Activated CD4-positive, alpha-beta T cell treated with anti-CD3 and anti-CD28 coated beads, Interleukin-2, amount 10 ng/mL, durations not matched to agents 24 days and 14 days (primary cell): ENCODE measurements around the gene C1orf105. TPM values are rescaled to one million over a fixed set of nuclear protein-coding genes. Genes with fewer than 3 reads are reported as not detected.

Source experiments
- DNase-seq: peaks from one replicate; pipeline ENCODE4 v3.0.0; 2022
- H3K27ac Mint-ChIP-seq: one replicate; pipeline ENCODE4 v1.8.0; 2022; ENCODE audit warnings: mild to moderate bottlenecking, mixed read lengths
- H3K27me3 Mint-ChIP-seq: one replicate; pipeline ENCODE4 v1.8.0; 2022; ENCODE audit warnings: mixed read lengths
- H3K36me3 Mint-ChIP-seq: one replicate; pipeline ENCODE4 v1.8.0; 2022; ENCODE audit warnings: low read depth, mild to moderate bottlenecking, mixed read lengths
- H3K4me1 Mint-ChIP-seq: one replicate; pipeline ENCODE4 v1.8.0; 2021; ENCODE audit warnings: mixed read lengths
- H3K4me3 Mint-ChIP-seq: one replicate; pipeline ENCODE4 v1.8.0; 2022; ENCODE audit warnings: mild to moderate bottlenecking, moderate library complexity, mixed read lengths
- H3K9me3 Mint-ChIP-seq: one replicate; pipeline ENCODE4 v1.8.0; 2021; ENCODE audit warnings: mixed read lengths
- intact Hi-C: fragments of 100-400 bp; cut with micrococcal nuclease; formaldehyde crosslinking; loops from one replicate; pipeline ENCODE4 v1.15.1; 2023
- total RNA-seq: library from RNA; stranded (reverse); gene quantifications from 2 replicates; pipeline ENCODE4 v1.2.3, GENCODE V29; 2022

Gene C1orf105
- total RNA-seq, 1 donor from 2014 or later, result not detected

GRCh38 chr1:172465617-172466016 lies 45.1 kb downstream of the C1orf105 start:
- Mint-ChIP-seq H3K27ac (no peak overlapping the region), H3K9me3 (no peaks in the 10 kb centered on the region), H3K27me3 (peaks cover 7% of the 10 kb centered on the region), H3K4me1 (no peaks in the 10 kb centered on the region), H3K36me3 (no peaks in the 10 kb centered on the region), H3K4me3 (no peak overlapping the region)
- DNase-seq, result no peak
- intact Hi-C loops, result no loop called here

DNA sequence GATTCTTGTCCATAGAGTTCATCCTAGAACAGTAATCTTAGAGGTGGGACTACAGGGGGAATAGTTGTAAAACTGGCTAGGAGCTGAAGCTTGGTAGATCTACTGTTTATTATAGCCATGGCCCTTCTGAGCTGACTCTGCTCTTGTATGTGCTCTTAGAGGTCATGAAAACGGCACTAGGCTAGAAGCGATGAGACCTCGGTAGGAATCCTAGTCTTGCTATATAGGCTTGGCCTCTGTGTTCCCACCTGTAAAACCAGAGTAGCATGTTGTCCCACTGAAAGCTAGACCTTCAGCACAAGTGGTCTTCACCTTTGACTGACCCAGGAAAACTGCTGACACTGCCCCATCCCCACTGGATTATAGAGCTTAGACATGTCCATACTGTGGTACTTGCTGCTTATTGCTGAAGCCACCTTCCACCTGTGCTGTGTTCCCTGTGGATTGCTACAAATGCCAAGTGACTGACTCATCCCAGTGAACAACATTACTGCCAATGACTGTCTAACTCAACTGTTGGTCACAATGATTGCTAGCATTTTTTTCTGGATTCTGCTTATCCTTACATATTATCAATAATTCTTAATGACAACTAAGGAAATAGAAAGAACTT lies 46.4 kb downstream of the C1orf105 start:
- no peak overlapping the region for H3K4me3 Mint-ChIP-seq
- no peaks in the 10 kb centered on the region for H3K36me3 Mint-ChIP-seq
- no peak overlapping the region for H3K27ac Mint-ChIP-seq
- no peak for DNase-seq
- no peaks in the 10 kb centered on the region for H3K4me1 Mint-ChIP-seq
- no peaks in the 10 kb centered on the region for H3K9me3 Mint-ChIP-seq
- intact Hi-C loops, result no loop called here
- peaks cover 3% of the 10 kb centered on the region for H3K27me3 Mint-ChIP-seq

GRCh38 chr1:172467446-172467845 lies 47.0 kb downstream of the C1orf105 start:
- Mint-ChIP-seq H3K4me1 (no peaks in the 10 kb centered on the region), H3K36me3 (no peaks in the 10 kb centered on the region), H3K27ac (no peak overlapping the region), H3K4me3 (no peak overlapping the region), H3K9me3 (no peaks in the 10 kb centered on the region), H3K27me3 (peaks cover 4% of the 10 kb centered on the region)
- DNase-seq, result no peak
- intact Hi-C loops, result no loop called here

DNA sequence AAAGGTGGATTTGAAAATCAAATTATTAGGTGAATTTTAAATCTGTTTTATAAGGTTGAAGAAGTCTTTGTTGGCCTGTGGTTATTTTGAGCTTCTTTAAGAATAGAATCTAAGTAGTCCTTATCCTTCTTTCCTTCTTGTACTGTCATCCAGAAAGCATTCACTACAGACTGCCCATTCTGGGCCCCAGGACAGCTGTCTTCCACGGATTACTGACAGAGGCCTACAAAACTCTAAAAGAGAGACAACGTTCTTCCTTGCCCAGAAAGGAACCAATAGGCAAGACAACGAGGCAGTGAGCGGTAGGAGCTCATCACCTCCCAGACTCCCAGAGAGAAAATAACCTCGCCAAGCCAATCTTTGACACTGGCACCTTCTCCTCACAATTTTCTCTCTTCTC lies 47.8 kb downstream of the C1orf105 start:
- Mint-ChIP-seq H3K4me3 (no peak overlapping the region), H3K27ac (no peak overlapping the region), H3K4me1 (no peaks in the 10 kb centered on the region), H3K9me3 (no peaks in the 10 kb centered on the region), H3K27me3 (peaks cover 11% of the 10 kb centered on the region), H3K36me3 (no peaks in the 10 kb centered on the region)
- intact Hi-C loops, result no loop called here
- DNase-seq, result no peak

- Mint-ChIP-seq H3K27ac (no peak overlapping the region), H3K9me3 (no peaks in the 10 kb centered on the region), H3K36me3 (no peaks in the 10 kb centered on the region), H3K27me3 (peaks cover 18% of the 10 kb centered on the region), H3K4me3 (no peak overlapping the region), H3K4me1 (no peaks in the 10 kb centered on the region)
- intact Hi-C loops, result no loop called here
- no peak for DNase-seq
Observed at GRCh38 chr1:172469717-172470116, 49.2 kb downstream of the C1orf105 start.

DNA sequence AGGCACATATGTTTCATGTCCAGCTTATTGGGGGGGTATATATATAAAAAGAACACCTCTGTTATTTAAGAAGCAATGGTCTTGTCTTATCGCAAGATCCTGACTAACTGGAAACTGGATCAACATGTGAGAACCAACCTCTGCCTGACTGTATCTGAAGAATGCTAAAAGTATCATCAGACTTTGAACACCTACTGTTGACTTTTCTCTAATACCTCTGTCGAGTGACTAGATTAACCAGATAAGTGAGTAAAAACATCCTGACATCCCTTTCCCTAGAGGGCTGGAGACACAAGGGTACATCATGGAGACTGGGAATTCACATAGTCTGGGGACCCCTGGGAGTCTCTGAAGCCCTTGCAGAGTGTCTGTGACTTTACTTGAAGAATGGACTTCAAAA lies 49.7 kb downstream of the C1orf105 start:
- Mint-ChIP-seq H3K27me3 (peaks cover 20% of the 10 kb centered on the region), H3K9me3 (no peaks in the 10 kb centered on the region), H3K27ac (no peak overlapping the region), H3K36me3 (no peaks in the 10 kb centered on the region), H3K4me3 (no peak overlapping the region), H3K4me1 (no peaks in the 10 kb centered on the region)
- DNase-seq, result no peak
- intact Hi-C loops, result no loop called here

- intact Hi-C loops, result no loop called here
- DNase-seq, result no peak
- peaks cover 21% of the 10 kb centered on the region for H3K27me3 Mint-ChIP-seq
Observed at GRCh38 chr1:172471666-172472065, 51.2 kb downstream of the C1orf105 start.

GRCh38 chr1:172472495-172472894 lies 52.0 kb downstream of the C1orf105 start:
- no peaks in the 10 kb centered on the region for H3K4me1 Mint-ChIP-seq
- H3K9me3 Mint-ChIP-seq, result no peaks in the 10 kb centered on the region
- H3K4me3 Mint-ChIP-seq, result no peak overlapping the region
- H3K27ac Mint-ChIP-seq, result no peak overlapping the region
- peaks cover 21% of the 10 kb centered on the region for H3K27me3 Mint-ChIP-seq
- H3K36me3 Mint-ChIP-seq, result no peaks in the 10 kb centered on the region
- DNase-seq, result no peak
- intact Hi-C loops, result no loop called here

More at GRCh38 chr1:172471666-172472065, 51.2 kb downstream of the C1orf105 start:
- no peak overlapping the region for H3K4me3 Mint-ChIP-seq
- H3K36me3 Mint-ChIP-seq, result no peaks in the 10 kb centered on the region
- H3K4me1 Mint-ChIP-seq, result no peaks in the 10 kb centered on the region
- no peaks in the 10 kb centered on the region for H3K9me3 Mint-ChIP-seq
- no peak overlapping the region for H3K27ac Mint-ChIP-seq

GRCh38 chr1:172473302-172473701 lies 52.8 kb downstream of the C1orf105 start:
- intact Hi-C loops, result no loop called here
- DNase-seq, result no peak
- Mint-ChIP-seq H3K27me3 (peaks cover 21% of the 10 kb centered on the region), H3K36me3 (no peaks in the 10 kb centered on the region), H3K27ac (no peak overlapping the region), H3K4me3 (no peak overlapping the region), H3K4me1 (no peaks in the 10 kb centered on the region), H3K9me3 (no peaks in the 10 kb centered on the region)

GRCh38 chr1:172473842-172474241 lies 53.4 kb downstream of the C1orf105 start:
- H3K36me3 Mint-ChIP-seq, result no peaks in the 10 kb centered on the region
- no peak overlapping the region for H3K27ac Mint-ChIP-seq
- intact Hi-C loops, result no loop called here
- no peak for DNase-seq
- H3K4me1 Mint-ChIP-seq, result no peaks in the 10 kb centered on the region
- no peaks in the 10 kb centered on the region for H3K9me3 Mint-ChIP-seq
- H3K4me3 Mint-ChIP-seq, result no peak overlapping the region
- H3K27me3 Mint-ChIP-seq, result peaks cover 21% of the 10 kb centered on the region

DNA sequence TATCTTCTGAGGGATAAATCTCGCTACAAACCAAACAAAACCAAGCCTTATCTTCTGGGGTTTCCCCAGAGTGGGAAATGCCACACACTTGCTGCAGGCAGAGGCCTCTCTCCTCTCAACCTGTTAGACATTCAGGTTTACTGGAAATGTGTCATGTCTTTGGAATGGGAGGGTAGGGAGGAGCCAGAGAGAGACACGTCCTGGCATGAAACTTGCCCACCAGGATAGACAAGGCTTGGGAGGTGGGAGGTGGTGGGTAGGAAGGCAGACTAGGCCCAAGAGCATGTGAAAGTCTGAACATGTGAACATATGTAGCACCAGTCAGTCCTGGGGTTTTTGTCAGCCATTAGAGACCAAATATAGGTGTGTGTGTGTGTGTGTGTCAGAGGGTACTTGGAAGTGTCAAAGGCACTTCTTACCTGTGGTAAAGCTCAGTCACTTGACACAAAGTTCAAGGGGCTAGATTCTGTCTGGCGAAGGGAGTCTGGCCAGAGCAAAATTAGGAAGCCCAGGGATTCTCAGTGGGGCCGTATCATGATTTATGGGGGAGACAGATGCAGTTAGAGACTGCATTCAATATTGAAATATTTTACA lies 55.8 kb downstream of the C1orf105 start:
- DNase-seq, result no peak
- no peaks in the 10 kb centered on the region for H3K36me3 Mint-ChIP-seq
- H3K27ac Mint-ChIP-seq, result no peak overlapping the region
- no peaks in the 10 kb centered on the region for H3K9me3 Mint-ChIP-seq
- peaks cover 6% of the 10 kb centered on the region for H3K4me1 Mint-ChIP-seq
- no peak overlapping the region for H3K4me3 Mint-ChIP-seq
- intact Hi-C loops, result no loop called here
- H3K27me3 Mint-ChIP-seq, result peaks cover 21% of the 10 kb centered on the region

- no peak for DNase-seq
- H3K27me3 Mint-ChIP-seq, result peaks cover 26% of the 10 kb centered on the region
- intact Hi-C loops, result no loop called here
- no peak overlapping the region for H3K27ac Mint-ChIP-seq
- H3K4me3 Mint-ChIP-seq, result no peak overlapping the region
- H3K4me1 Mint-ChIP-seq, result peaks cover 6% of the 10 kb centered on the region
- H3K9me3 Mint-ChIP-seq, result no peaks in the 10 kb centered on the region
- no peaks in the 10 kb centered on the region for H3K36me3 Mint-ChIP-seq
Observed at GRCh38 chr1:172477216-172477615, 56.7 kb downstream of the C1orf105 start.

DNA sequence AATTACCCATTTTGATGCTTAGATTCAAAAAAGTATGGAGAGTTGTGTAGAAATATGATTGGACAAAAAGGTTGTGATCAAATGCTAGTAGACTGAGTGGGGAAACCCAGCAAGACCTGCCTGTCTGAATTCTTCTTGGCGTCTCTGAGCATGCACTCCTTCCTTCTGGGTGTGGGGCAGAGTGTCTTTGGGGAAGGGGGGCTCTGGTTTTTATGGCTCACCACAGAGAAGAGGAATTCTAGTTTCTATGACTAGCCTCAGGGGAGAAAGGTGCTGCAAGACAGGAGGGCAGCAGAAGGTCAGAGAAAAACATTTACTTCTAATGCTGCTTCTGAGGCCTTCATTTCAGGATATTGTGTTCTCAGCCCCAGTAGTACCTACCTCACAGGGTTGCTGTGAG lies 57.3 kb downstream of the C1orf105 start:
- Mint-ChIP-seq H3K36me3 (no peaks in the 10 kb centered on the region), H3K4me1 (peaks cover 6% of the 10 kb centered on the region), H3K9me3 (no peaks in the 10 kb centered on the region), H3K27me3 (peaks cover 23% of the 10 kb centered on the region), H3K4me3 (no peak overlapping the region), H3K27ac (no peak overlapping the region)
- intact Hi-C loops, result no loop called here
- no peak for DNase-seq

DNA sequence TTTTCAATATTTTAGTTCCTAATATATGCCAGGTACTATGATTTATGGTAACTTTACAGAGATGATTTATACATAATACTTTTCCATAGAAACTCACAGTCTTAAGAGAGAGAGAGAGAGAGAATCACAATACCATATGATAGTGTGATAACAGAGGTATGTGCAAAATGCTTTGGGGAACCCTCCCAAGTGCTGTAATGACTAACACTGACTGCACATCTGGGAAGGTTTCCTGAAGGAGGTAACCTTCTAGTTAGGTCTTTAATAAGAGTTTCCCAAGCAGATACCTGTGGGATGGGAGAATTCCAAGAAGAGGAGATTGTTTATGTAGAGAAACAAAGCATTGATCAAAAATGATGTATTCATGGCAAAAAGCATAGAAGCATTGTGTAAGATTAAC lies 58.0 kb downstream of the C1orf105 start:
- Mint-ChIP-seq H3K36me3 (no peaks in the 10 kb centered on the region), H3K27ac (no peak overlapping the region), H3K4me1 (peaks cover 6% of the 10 kb centered on the region), H3K27me3 (peaks cover 18% of the 10 kb centered on the region), H3K9me3 (no peaks in the 10 kb centered on the region), H3K4me3 (no peak overlapping the region)
- intact Hi-C loops, result no loop called here
- no peak for DNase-seq

- peaks cover 16% of the 10 kb centered on the region for H3K27me3 Mint-ChIP-seq
- no peak overlapping the region for H3K4me3 Mint-ChIP-seq
- no peaks in the 10 kb centered on the region for H3K9me3 Mint-ChIP-seq
Observed at GRCh38 chr1:172480431-172480830, 59.9 kb downstream of the C1orf105 start.

More at GRCh38 chr1:172480431-172480830, 59.9 kb downstream of the C1orf105 start:
- peaks cover 9% of the 10 kb centered on the region for H3K4me1 Mint-ChIP-seq
- no peak overlapping the region for H3K27ac Mint-ChIP-seq
- intact Hi-C loops, result loop anchor here (5.0 kb wide), 1 partner anchor 42 kb away; no protein-coding TSS in a partner anchor
- DNase-seq, result no peak
- no peaks in the 10 kb centered on the region for H3K36me3 Mint-ChIP-seq
